GM18868 (cell line): ENCODE data around the gene ME2.
"Not testable (repeated sequence)": the region's sequence is repeated elsewhere in the genome, so short reads cannot be mapped to it uniquely, and the experiment has no call there.

Experiments
- ATAC-seq: cut with Tn5 transposase; IDR thresholded peaks from one replicate; pipeline ENCODE4 v1.9.1; 2021; ENCODE audit warnings: mild to moderate bottlenecking, moderate library complexity; ENCODE audit not compliant: unreplicated experiment

The ME2 gene

DNA sequence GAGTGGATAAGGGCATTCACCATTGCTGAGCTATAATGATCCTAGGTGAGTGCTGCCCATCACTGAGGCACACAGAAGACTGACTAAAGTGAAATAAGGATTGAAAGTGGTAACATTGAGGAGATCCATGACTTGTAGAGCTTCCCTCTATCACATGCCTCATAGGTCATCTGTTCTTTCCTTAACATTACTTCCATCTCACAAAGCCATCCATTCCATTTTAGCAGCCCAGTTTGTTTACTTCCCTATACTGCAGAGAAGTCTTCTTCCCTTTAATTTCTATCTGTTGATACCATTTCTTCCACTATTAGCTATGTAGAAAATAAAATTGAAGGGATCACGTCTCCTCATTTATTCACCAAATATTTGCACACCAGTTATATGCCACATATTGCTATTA lies 32.1 kb downstream of the ME2 start:
- ATAC-seq, result no peak

DNA sequence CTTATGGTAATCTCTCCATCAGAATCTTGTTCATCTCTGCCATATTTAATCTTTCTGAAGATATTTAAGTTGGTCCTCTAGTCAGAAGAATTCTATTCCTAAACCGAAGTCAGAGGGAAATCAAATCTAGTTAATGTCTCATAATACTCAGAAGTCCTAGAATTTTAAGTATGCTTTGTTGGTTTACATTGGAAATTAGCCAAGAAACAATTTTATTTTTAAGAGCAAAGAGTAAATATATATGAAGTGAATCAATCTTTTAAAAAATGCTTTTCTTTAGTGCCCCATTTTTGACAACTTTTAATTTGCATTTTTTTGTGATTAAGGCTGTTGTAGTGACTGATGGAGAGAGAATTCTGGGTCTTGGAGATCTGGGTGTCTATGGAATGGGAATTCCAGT lies 38.1 kb downstream of the ME2 start:
- ATAC-seq, result no peak

DNA sequence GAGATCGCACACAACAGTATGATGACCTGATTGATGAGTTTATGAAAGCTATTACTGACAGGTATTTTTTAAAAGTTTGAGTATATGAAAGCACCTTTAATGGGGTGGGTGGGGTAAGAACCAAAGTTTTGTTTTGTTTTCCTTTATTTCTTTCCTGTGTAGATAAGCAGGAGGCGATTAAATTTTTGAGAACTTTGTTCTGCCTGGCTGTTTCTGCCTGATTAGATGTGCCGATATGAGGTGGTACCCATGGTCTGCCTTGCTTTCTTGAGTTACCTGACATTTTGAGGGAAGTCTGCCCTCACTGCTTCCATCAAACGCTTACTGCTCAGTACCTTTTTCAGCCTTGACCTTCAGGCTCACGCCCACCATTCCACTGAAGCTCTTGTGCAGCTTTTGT lies 39.2 kb downstream of the ME2 start:
- ATAC-seq, result no peak

DNA sequence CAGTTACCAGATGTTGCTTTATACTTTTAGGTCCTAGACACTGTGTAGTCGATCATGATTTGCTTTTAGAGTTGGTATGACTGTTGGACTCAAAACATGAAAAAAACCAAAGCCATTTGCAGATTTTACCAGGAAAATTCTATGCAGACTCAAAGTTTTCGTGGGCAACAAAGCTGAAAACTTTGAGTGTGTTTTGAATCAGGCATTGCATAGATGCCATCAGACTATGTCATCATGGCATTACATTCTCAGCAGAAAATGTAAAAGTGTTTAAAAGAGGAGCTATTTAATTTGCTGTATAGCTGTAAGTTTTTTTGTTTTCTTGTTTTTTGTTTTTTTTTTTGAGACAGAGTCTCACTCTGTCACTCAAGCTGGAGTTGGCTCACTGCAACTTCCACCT lies 45.5 kb downstream of the ME2 start:
- no peak for ATAC-seq

DNA sequence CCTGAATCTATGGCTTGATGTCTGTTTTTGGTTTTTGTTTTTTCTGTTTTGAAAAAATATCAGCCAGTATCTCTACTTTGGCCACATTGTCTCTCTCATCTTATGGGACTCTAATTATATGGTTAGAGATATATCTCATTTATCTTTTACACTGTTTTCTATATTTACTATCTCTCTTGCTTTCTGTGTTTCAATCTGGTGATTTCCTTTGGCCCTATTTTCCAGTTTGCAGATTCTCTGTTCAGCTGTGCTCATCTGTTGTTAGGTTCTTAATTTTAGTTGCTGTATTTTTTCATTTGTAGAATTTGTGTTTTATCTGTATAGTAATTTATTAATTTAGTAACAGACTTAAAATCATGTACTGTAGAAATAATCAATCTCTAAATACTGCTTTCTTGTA lies 47.6 kb downstream of the ME2 start:
- no peak for ATAC-seq

DNA sequence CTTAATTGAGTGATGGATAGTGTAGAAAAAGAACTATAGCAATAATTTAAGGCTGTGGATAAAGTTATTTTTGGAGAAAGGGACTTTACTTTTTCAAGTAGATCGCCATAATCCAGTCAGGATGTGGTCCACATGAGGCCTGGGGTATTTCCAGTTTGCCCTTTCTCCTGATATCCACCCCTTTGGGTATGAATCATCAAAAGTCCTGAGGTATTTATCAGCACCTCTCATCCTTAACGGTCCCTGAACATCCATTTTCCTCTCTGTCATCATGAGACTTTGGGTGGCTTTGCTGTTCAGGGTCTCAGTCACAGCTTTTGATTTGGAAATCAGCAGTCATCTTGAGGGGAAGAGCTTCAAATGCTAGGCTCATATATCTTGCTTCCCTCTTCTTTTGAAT lies 49.6 kb downstream of the ME2 start:
- no peak for ATAC-seq

DNA sequence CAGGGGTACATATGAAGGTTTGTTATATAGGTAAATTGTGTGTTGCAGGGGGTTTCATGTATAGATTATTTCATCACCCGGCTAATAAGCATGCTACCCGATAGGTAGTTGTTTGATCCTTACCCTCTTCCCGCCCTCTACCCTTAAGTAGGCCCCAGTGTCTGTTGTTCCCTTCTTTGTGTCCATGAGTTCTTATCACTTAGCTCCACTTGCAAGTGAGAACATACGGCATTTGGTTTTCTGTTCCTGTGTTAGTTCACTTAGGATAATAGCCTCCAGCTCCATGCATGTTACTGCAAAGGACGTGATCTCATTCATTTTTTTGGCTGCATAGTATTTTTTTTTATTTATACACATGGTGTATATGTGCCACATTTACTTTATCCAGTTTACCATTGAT lies 54.8 kb downstream of the ME2 start:
- ATAC-seq, result no peak

DNA sequence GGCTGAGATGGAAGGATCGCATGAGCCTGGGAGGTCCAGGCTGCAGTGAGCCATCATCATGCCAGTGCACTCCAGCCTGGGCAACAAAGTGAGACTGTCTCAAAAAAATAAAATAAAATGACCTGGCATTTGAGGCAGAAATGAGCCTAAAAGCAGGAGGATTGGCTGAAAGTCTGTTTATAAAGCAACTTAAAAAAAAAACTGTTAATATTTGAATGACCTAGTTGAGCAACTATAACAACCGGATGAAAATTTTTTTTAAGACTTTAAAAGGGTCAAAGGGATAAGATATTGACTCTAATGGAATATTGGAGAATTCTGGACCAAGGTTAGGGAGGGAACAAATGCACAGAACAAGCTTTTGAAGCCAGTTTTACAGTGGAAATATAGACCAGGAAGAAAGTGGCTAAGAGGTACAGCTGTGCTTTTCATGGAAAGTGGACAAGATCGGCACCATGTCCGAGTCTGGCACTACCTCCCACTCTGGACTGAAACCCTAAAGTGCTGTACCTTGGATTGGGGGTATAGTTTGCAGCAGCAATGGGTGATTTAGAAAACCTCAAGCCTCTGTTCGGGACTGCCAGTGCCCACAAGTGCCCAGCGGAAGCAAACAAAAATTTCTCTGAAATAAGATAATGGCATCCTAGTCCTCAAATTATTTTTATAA lies 55.8 kb downstream of the ME2 start:
- ATAC-seq, result no peak

DNA sequence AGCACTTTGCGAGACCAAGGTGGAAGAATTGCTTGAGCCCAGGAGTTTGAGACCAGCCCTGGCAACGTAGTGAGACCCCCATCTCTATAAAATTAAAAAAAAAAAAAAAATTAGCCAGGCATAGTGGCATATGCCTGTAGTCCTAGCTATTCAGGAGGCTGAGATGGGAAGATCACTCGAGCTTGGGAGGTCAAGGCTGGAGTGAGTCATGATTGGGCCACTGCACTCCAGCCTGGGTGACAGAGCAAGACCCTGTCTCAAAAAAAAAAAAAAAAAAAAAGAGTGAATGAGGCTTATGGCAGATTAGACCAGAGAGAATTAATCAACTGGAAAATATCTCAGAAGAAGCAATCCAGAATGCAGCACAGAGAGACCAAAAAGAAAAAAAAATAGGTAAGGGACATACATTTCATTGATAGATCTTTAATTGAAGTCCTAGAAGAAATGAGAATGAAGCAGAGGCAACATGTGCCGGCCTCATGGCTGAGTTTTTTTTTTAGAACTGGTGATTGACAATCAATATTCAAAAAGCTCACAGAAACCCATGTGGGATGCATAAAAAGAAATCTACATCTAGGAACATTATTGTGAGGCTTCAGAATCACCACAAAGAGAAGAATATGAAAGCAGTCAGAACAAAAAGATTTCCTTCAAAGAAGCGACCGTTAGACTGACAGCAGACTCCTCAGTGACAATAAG lies 56.7 kb downstream of the ME2 start:
- no peak for ATAC-seq

DNA sequence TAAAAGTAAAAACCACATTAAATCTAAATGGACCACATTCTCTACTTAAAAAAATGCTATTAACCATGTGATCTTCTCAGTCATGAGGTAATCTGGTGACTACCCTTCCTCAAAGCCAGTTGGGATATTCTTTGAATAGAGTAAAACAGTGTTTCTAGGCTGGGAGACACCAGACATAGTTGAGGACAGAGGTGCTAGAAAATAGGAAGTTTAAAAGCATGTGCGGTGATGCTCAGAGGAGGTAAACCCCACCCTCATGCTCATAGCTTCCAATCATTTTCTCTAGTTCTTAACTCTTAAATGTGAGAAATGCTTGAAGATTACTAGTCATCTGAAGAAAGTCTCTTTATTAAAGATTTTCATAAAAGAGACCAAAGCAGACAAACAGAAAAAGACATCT lies 58.3 kb downstream of the ME2 start:
- ATAC-seq, result no peak

DNA sequence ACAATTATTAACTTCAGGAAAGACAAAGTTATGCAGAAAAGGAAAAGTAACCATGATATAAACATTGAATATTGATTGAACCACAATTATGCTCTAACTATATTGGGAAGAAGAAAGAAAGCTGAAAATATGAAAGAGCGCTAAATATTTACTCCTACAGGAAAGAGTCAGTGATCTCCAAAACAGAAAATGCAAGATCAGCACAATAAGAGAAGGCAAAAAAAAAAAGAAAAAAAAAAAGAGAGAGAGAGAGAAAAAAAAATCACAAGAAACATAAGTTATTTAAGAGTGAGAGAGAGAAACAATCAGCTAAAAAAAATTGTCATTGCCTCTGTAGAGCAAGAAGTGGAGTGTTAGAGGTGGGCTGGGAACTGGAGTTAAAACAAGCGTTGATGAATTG lies 60.0 kb downstream of the ME2 start:
- no peak for ATAC-seq

DNA sequence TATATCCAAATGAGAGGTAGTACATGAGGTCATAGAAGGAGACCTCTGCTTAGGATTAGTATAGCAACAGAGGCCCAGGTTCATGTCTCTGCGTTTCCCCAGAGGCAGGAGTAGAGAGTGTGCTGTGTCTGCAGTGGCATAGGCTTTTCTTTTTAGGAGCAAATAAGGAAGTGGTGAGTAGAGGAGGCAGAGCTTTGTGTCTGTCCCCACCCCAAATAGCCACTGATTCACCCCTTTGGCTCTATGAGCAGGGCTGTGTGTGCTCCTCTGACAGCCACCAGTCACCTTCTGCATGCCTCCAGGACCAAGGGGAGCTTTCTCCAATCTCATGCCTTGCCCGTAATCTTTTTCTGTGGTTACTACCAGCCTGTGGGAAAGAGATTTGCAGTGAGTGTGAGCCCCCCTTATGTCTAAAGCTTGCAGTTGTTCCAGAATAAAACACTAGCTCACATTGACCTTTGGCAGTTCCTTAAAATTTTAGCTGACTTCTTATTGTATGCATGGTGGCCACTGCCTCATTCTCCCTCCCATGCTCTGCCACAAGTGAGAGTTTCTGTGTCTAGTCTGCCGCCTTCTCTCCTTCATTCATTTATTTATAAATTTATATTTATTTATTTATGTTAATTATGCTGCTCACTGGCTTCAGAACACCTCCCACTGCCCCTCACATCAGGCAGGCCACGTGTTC lies 65.5 kb downstream of the ME2 start:
- no peak for ATAC-seq

DNA sequence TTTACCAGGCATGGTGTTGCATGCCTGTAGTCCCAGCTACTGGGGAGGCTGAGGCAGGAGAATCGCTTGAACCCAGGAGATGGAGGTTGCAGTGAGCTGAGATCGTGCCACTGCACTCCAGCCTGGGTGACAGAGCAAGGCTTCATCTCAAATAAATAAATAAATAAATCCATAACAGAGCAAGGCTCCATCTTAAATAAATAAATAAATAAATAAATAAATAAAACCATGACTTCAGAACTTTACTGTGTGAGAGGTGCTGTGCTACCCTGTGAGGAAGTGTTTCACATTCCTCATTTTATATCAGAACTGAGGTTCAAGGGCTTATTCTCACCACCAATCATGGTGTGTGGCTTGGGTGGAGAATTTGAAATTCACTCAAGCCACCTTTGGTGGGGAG lies 67.0 kb downstream of the ME2 start:
- ATAC-seq, result not testable (repeated sequence)

DNA sequence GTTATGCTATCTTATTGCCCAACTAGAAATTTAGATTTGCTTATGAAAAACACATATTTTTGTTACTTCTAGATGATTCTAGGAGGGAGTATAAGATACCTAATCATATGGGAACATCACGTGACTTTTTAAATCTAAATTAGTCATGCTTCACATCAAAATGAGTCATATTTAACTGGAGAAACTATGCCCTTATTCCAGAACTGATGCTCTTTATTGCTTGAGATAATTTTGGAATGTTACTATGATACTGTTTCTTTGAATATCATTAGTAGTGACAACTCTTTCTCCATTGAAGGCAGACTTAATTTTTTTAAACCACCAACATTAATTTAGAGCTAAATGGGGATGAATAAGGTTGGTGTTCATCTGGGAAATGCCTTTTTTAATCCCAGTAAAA lies 69.0 kb downstream of the ME2 start:
- ATAC-seq, result no peak

DNA sequence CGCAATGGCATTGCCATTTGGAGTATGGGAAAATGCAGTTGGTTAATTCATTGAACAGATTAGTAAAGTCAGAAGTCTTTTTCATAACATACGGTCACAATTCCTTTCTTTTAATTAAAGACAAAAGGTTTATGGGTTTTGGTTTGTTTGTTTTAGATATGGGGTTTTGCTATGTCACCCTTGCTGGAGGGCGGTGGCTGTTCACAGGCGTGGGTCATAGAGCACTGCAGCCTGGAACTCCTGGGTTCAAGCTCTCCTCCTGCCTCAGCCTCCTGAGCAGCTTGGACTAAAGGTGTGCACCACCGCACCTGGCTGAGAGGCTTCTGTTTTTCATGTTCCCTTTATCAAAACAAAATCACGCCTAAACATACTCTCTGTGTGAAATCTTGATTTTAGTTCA lies 70.3 kb downstream of the ME2 start:
- ATAC-seq, result no peak

DNA sequence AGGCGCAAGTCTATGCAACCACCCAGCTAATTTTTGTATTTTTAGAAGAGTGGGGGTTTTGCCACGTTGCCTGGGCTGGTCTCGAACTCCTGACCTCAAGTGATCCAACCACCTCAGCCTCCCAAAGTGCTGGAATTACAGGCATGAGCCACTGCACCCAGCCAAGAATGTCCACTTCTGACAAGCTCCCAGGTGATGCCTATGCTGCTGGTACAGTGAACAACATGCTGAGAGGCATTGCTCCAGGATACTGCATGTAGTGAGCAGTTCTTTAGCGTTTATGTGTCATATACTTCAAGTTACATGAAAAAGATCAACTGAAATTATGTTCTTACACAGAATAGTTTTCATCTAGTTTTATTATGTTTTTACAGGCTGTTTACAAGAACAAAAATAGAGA lies 71.7 kb downstream of the ME2 start:
- no peak for ATAC-seq

DNA sequence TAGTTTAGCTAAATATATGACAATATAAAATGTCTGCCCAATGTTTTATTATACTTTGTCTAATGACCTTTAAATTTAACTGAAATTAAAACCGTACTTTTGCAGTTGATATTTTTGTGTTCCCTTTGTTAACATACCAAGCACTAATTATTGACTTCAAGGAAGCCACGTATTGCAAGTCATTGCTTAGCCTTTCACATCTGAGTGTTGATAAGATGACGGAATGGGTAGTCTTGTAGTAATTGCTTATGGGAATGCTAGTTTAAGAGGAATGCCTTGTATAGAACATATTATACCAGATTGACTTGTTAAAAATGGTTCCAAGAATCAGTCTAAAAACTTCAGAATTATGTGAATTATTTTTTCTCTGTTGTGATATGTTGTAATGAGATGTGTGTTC lies 74.9 kb downstream of the ME2 start:
- ATAC-seq, result no peak

DNA sequence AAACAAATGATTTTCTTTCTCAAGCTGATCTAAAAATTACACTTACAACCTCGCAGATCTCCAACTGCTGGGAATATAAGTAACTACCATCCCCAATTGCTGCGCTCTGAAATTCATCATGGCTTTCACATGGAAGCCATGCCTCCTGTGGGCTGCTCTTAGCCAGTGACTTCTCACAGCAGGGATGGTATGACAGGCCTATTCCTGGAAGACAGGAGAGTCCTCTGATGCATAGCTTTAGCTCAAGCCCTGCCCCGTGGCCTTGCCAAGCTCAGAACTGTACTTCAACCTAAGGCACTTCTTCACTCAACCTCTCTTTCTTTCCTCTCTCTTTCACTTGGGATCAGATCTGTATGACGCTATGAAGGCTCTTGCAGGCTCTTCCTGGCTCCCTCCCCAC lies 76.3 kb downstream of the ME2 start:
- no peak for ATAC-seq

DNA sequence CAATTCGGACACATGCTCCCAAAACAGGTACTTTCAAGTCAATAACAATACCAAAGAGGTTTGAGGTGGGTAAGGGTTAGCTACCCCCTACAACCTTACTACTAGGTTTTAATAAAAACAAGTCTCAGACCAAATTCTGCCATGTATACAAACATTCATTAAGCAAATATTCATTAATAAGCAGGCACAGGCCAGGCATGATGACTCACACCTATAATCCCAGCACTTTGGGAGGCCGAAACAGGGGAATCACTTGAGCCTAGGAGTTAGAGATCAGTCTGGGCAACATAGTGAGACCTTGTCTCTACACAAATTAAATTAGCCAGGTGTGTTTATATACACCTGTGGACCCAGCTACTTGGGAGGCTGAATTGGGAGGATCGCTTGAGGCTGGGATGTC lies 77.2 kb downstream of the ME2 start:
- no peak for ATAC-seq

DNA sequence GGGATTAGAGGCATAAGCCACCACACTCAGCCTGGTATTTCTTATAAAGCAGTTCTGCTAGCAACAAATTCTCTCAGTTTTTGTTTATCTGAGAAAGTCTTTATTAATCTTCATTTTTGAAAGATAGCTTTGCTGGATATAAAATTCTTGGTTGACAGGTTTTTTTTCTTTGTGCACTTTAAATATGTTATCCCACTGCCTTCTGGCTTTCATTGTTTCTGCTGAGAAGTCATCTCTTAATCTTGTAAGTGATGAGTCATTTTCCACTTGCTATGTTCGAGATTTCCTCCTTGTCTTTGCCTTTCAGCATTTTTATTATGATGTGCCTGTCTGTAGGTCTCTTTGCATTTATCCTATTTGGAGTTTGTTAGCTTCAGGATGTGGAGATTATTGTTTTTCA lies 83.1 kb downstream of the ME2 start:
- ATAC-seq, result no peak

DNA sequence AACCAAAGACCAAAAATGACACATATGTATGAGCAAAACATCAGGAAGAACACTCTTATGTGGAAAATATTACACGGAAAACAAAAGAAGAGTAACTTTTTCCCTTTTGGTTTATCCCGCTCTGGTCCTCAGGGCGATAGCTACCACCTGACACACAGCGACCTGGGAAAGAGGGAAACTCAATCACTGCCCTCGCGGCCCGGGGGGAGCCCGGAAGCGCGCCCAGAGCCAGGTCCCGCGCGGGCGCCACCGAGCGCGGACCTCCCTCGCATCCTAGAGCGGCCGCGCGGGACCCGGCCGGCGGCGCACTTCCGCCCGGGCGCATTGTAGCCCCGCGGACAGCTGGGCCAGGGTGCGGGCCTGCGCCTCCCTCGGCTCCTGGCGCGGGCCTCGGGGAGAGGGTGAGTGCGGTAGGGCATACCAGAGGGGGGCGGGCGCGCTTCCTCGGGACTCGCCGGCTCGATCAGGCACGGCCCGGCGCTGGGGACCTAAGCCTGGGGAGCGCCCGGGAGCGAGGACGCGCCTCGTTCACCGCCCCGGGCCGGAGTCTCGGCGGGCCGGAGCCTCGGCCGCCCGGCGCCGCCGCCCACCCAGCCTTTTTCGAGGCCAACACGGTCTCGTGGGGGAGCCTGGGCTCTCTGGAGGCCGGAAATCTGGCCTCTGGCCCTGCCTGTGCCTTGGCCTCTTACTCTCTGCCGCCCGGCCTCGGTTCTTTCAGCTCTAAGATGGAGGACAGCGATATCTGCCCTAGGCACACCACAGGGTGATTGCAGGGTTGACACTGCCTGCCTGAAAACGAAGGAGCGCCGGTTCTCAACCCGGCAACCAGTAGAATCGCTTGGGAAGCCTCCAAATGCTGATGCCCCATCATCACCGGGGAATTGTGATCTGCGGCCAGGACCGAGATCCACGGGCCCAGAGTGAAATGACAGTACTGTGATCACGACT lies 89.1 kb downstream of the ME2 start, which contains the start of gene ELAC1:
Gene ELAC1 (plus strand): TSS at position 327 of the 948 bp plus-strand sequence. CDS start 6,365 bp downstream, outside the sequence.
- ATAC-seq, result peak; percentile 96
